ENCODE results near the gene HILPDA. TPM values are rescaled to one million over a fixed set of nuclear protein-coding genes. Genes with fewer than 3 reads are reported as not detected.

Gene HILPDA
- total RNA-seq, 1 donor from 2014 or later = 7.4 TPM

GRCh38 chr7:128450409-128450808 is 5.3 kb upstream of the HILPDA start:
- no peaks in the 10 kb centered on the region for H3K9me3 Mint-ChIP-seq (ENCODE audit: unreplicated experiment)
- peaks cover 29% of the 10 kb centered on the region for H3K27me3 Mint-ChIP-seq (ENCODE audit: unreplicated experiment)
- no peak overlapping the region for H3K27ac Mint-ChIP-seq (ENCODE audit: unreplicated experiment)
- H3K4me3 Mint-ChIP-seq (ENCODE audit: unreplicated experiment) = no peak overlapping the region
- no peaks in the 10 kb centered on the region for H3K36me3 Mint-ChIP-seq (ENCODE audit: unreplicated experiment)
- DNase-seq (ENCODE audit: extremely low spot score, unreplicated experiment) = no peak
- peaks cover 16% of the 10 kb centered on the region for H3K4me1 Mint-ChIP-seq (ENCODE audit: unreplicated experiment)
- no peak for TF ChIP-seq CTCF (IDR thresholded peaks at IDR 0.05)

- DNase-seq (ENCODE audit: extremely low spot score, unreplicated experiment) = no peak
- peaks cover 29% of the 10 kb centered on the region for H3K27me3 Mint-ChIP-seq (ENCODE audit: unreplicated experiment)
- peaks cover 17% of the 10 kb centered on the region for H3K4me1 Mint-ChIP-seq (ENCODE audit: unreplicated experiment)
- H3K4me3 Mint-ChIP-seq (ENCODE audit: unreplicated experiment) = no peak overlapping the region
- H3K36me3 Mint-ChIP-seq (ENCODE audit: unreplicated experiment) = no peaks in the 10 kb centered on the region
- no peaks in the 10 kb centered on the region for H3K9me3 Mint-ChIP-seq (ENCODE audit: unreplicated experiment)
- H3K27ac Mint-ChIP-seq (ENCODE audit: unreplicated experiment) = no peak overlapping the region
- no peak for TF ChIP-seq CTCF (IDR thresholded peaks at IDR 0.05)
These were observed 4.8 kb upstream of the HILPDA start for GRCh38 chr7:128450913-128451312.

- Mint-ChIP-seq H3K36me3 (ENCODE audit: unreplicated experiment) (no peaks in the 10 kb centered on the region), H3K9me3 (ENCODE audit: unreplicated experiment) (no peaks in the 10 kb centered on the region), H3K27me3 (ENCODE audit: unreplicated experiment) (peaks cover 27% of the 10 kb centered on the region), H3K27ac (ENCODE audit: unreplicated experiment) (no peak overlapping the region), H3K4me1 (ENCODE audit: unreplicated experiment) (peaks cover 27% of the 10 kb centered on the region), H3K4me3 (ENCODE audit: unreplicated experiment) (no peak overlapping the region)
- TF ChIP-seq CTCF (IDR thresholded peaks at IDR 0.05) = no peak
- DNase-seq (ENCODE audit: extremely low spot score, unreplicated experiment) = no peak
These were observed 3.1 kb upstream of the HILPDA start for GRCh38 chr7:128452552-128452951.

GRCh38 chr7:128453836-128454804 is 1.6 kb upstream of the HILPDA start:
- peaks cover 30% of the 10 kb centered on the region for H3K4me1 Mint-ChIP-seq (ENCODE audit: unreplicated experiment)
- H3K27me3 Mint-ChIP-seq (ENCODE audit: unreplicated experiment) = peaks cover 27% of the 10 kb centered on the region
- no peak overlapping the region for H3K4me3 Mint-ChIP-seq (ENCODE audit: unreplicated experiment)
- H3K27ac Mint-ChIP-seq (ENCODE audit: unreplicated experiment) = peak overlapping the region; percentile 95
- TF ChIP-seq CTCF (IDR thresholded peaks at IDR 0.05) = no peak
- no peaks in the 10 kb centered on the region for H3K36me3 Mint-ChIP-seq (ENCODE audit: unreplicated experiment)
- DNase-seq (ENCODE audit: extremely low spot score, unreplicated experiment) = no peak
- no peaks in the 10 kb centered on the region for H3K9me3 Mint-ChIP-seq (ENCODE audit: unreplicated experiment)

- Mint-ChIP-seq H3K27ac (ENCODE audit: unreplicated experiment) (peak overlapping the region; percentile 95), H3K27me3 (ENCODE audit: unreplicated experiment) (peaks cover 26% of the 10 kb centered on the region), H3K4me3 (ENCODE audit: unreplicated experiment) (peak overlapping the region; percentile 90), H3K4me1 (ENCODE audit: unreplicated experiment) (peaks cover 33% of the 10 kb centered on the region), H3K36me3 (ENCODE audit: unreplicated experiment) (no peaks in the 10 kb centered on the region), H3K9me3 (ENCODE audit: unreplicated experiment) (no peaks in the 10 kb centered on the region)
- no peak for DNase-seq (ENCODE audit: extremely low spot score, unreplicated experiment)
- TF ChIP-seq CTCF (IDR thresholded peaks at IDR 0.05) = no peak
These were observed 703 bp upstream of the HILPDA start for GRCh38 chr7:128454808-128455542.
